Neuronal stem cell (in vitro differentiated cells): Measurements from ENCODE around the gene CARHSP1.
A peak's percentile ranks its signal among the peaks of the same experiment; 100 is the strongest.

Experiments
- DNase-seq: peaks from one replicate; pipeline ENCODE4 v3.0.0-alpha.2; 2013; ENCODE audit warnings: low spot score
- H2AFZ ChIP-seq: one replicate; pipeline ENCODE4 v1.6.1; 2013; ENCODE audit warnings: mild to moderate bottlenecking, low read length, inconsistent platforms
- H2AK5ac ChIP-seq: 2 replicates; pipeline ENCODE4 v1.6.1; 2013; ENCODE audit warnings: low read depth, mild to moderate bottlenecking, inconsistent platforms, low read length, moderate library complexity, mixed read lengths
- H2BK120ac ChIP-seq: 2 replicates; pipeline ENCODE4 v1.6.1; 2013; ENCODE audit warnings: low read depth, mild to moderate bottlenecking, inconsistent platforms, low read length, moderate library complexity, mixed read lengths
- H2BK12ac ChIP-seq: one replicate; pipeline ENCODE4 v1.6.1; 2013; ENCODE audit warnings: low read length, inconsistent platforms
- H2BK15ac ChIP-seq: 2 replicates; pipeline ENCODE4 v1.6.1; 2013; ENCODE audit warnings: mild to moderate bottlenecking, low read length, inconsistent platforms, mixed read lengths
- H2BK5ac ChIP-seq: one replicate; pipeline ENCODE4 v1.6.1; 2013; ENCODE audit warnings: inconsistent platforms, mild to moderate bottlenecking, low read length, moderate library complexity
- H3K14ac ChIP-seq: one replicate; pipeline ENCODE4 v1.6.1; 2013; ENCODE audit warnings: low read length, inconsistent platforms
- H3K18ac ChIP-seq: 2 replicates; pipeline ENCODE4 v1.6.1; 2013; ENCODE audit warnings: low read length, inconsistent platforms
- H3K23ac ChIP-seq: 2 replicates; pipeline ENCODE4 v1.6.1; 2013; ENCODE audit warnings: low read depth, mild to moderate bottlenecking, mixed read lengths, low read length, inconsistent platforms; ENCODE audit not compliant: poor library complexity
- H3K27ac ChIP-seq: replicated peaks from 3 replicates; pipeline ENCODE4 v1.5.1; 2013; ENCODE audit warnings: low read length, inconsistent platforms
- H3K27me3 ChIP-seq, 3 experiments: 2 replicates each; pipeline ENCODE4 v1.6.1; 2013; ENCODE audit warnings: low read length in 3 of 3, mild to moderate bottlenecking in 2 of 3, inconsistent platforms in 1 of 3, low read depth in 1 of 3, mixed read lengths in 1 of 3, moderate library complexity in 1 of 3; ENCODE audit not compliant: control insufficient read depth in 3 of 3, insufficient read depth in 3 of 3
- H3K36me3 ChIP-seq, 2 donors: replicated peaks in 1 of 2; 2 replicates each; pipeline ENCODE4 v1.6.1; 2013; ENCODE audit warnings: low read length in 2 of 2; ENCODE audit not compliant: control insufficient read depth in 2 of 2, insufficient read depth in 2 of 2
- H3K4ac ChIP-seq: 2 replicates; pipeline ENCODE4 v1.6.1; 2013; ENCODE audit warnings: inconsistent platforms, mild to moderate bottlenecking, low read length, moderate library complexity
- H3K4me1 ChIP-seq, 2 donors: 1 replicate in 1 of 2; 2 replicates in 1 of 2; pipeline ENCODE4 v1.6.1; 2013; ENCODE audit warnings: low read length in 2 of 2, low read depth in 1 of 2; ENCODE audit not compliant: control insufficient read depth in 2 of 2, insufficient read depth in 1 of 2
- H3K4me2 ChIP-seq: one replicate; pipeline ENCODE4 v1.6.1; 2013; ENCODE audit warnings: mild to moderate bottlenecking, low read length, inconsistent platforms; ENCODE audit not compliant: insufficient read depth, poor library complexity, severe bottlenecking
- H3K4me3 ChIP-seq, 2 donors: 2 replicates each; pipeline ENCODE4 v1.5.1; 2013; ENCODE audit warnings: low read length in 2 of 2, mild to moderate bottlenecking in 2 of 2, inconsistent platforms in 1 of 2, moderate library complexity in 1 of 2
- H3K79me1 ChIP-seq: one replicate; pipeline ENCODE4 v1.6.1; 2013; ENCODE audit warnings: low read depth, mild to moderate bottlenecking, inconsistent platforms, low read length, moderate library complexity
- H3K9ac ChIP-seq: one replicate; pipeline ENCODE4 v1.6.1; 2013; ENCODE audit warnings: mild to moderate bottlenecking, low read depth, low read length, inconsistent platforms; ENCODE audit not compliant: poor library complexity
- H3K9me3 ChIP-seq, 2 donors: replicated peaks in 1 of 2; 2 replicates each; pipeline versions ENCODE3 to v1.6.1; 2013; ENCODE audit warnings: low read length in 2 of 2, mild to moderate bottlenecking in 2 of 2, inconsistent platforms in 1 of 2, low read depth in 1 of 2, mixed read lengths in 1 of 2, moderate library complexity in 1 of 2; ENCODE audit not compliant: control insufficient read depth in 2 of 2, insufficient read depth in 1 of 2
- H4K8ac ChIP-seq: one replicate; pipeline ENCODE4 v1.6.1; 2013; ENCODE audit warnings: low read depth, mild to moderate bottlenecking, inconsistent platforms, low read length, moderate library complexity
- H4K91ac ChIP-seq: one replicate; pipeline ENCODE4 v1.6.1; 2013; ENCODE audit warnings: low read length, low read depth, mild to moderate bottlenecking, inconsistent platforms; ENCODE audit not compliant: poor library complexity
- WGBS, 2 donors: extraction: QIAGEN DNeasy Blood & Tissue Kit; methylation state at CpG; one replicate each; pipeline ENCODE4 v1.1.7; 2013; ENCODE audit warnings: missing lambda C conversion rate in 2 of 2, mixed read lengths in 1 of 2; ENCODE audit not compliant: insufficient read length in 2 of 2, insufficient replicate concordance in 1 of 2; ENCODE audit errors: extremely low coverage in 2 of 2; 5-methylcytosine and 5-hydroxymethylcytosine counted together

CARHSP1 gene

DNA sequence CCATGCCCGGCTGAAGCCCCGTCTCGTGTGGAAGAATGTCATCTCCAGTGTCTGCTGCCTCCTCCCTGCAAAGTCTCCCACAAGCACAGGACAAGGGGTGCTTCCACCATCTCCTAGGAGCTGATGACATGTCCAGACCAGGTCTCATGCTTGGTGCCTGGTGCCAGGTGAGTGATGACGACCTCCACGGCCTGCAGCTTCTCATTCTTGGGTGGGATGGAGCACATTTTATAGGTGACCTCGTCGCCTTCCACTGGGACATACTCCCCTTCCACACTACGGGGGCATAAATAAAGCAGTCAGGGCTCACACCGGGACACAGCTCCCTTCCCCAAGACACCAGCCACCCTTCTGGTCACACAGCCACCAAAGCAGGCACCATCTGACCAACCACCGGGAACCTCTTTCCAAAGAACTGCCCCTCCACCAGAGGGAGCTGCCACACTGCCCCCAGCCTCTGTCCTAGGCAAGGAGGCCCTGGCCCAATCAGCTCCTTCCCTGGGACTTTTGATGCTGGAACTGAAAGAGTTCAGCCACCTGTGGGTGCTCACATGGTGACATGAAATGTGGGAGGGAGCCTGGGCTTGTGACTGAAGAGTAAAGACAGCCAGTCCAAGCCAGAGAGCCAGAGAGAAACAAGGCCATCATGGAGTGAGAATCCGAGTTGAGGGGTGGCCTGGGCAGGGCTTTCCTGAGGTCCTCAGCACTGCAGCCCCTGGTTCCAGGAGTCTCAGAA is 13.6 kb downstream of the CARHSP1 start:
- peaks cover 57 to 93% of the 10 kb centered on the region in 2 donors for H3K36me3 ChIP-seq
- no peak overlapping the region for H2BK15ac ChIP-seq
- peaks cover 5 to 14% of the 10 kb centered on the region in 2 donors for H3K4me1 ChIP-seq
- H2AK5ac ChIP-seq = no peak overlapping the region
- H4K91ac ChIP-seq = no peak overlapping the region
- peak overlapping the region; percentile 38 for H3K23ac ChIP-seq
- H3K9me3 ChIP-seq = no peaks in the 10 kb centered on the region
- H3K27me3 ChIP-seq = peaks cover 0 to 2% (median 0%) of the 10 kb centered on the region in 3 experiments
- no peak overlapping the region for H2BK120ac ChIP-seq
- no peak overlapping the region for H3K4me2 ChIP-seq
- H2BK5ac ChIP-seq = no peak overlapping the region
- no peak overlapping the region for H3K14ac ChIP-seq
- no peak overlapping the region for H3K9ac ChIP-seq
- H3K27ac ChIP-seq = no peak overlapping the region
- H3K18ac ChIP-seq = no peak overlapping the region
- H3K79me1 ChIP-seq = peaks cover 18% of the 10 kb centered on the region
- no peak overlapping the region for H2AFZ ChIP-seq
- no peak overlapping the region for H2BK12ac ChIP-seq
- no peak overlapping the region for H3K4ac ChIP-seq
- no peak overlapping the region for H3K4me3 ChIP-seq
- DNase-seq = no peak
- H4K8ac ChIP-seq = no peak overlapping the region
- no CpG with 5 or more reads among the region's 11 CpGs for WGBS, 2 donors

DNA sequence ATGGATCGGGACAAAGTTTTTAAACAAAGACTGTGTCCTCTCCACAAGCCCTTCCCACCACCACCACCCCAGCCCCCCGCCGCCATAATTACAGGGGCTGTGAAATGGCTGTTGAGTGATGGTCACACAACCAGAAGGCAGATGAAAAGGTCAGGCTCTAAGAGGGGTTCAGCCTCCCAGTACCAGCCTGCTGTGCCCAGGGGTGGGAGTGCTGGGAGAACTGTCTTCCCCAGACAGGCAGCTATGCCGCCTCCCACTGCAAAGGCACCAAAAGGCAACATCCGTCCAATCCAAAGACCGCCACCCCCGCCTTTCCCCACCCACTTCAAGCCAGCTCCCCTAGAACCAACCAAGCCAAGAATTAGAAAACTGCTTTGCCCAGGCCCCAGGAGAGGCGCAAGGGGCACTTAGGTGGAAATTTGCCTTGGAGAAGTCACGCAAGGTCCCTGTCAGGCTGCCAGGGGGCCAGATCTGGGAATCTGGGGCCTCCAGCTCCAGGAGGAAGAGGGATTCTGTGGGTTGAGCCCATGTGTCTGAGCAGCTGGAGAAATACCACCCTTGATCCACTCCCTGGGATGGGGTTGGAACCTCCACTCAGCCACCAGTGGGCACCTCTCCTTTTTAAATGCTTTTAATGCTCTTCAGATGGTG is 14.4 kb downstream of the CARHSP1 start:
- Histone ChIP-seq H3K36me3 (peaks cover 61 to 94% of the 10 kb centered on the region in 2 donors), H3K79me1 (peaks cover 13% of the 10 kb centered on the region), H2AK5ac (no peak overlapping the region), H4K91ac (no peak overlapping the region), H3K4me2 (no peak overlapping the region), H4K8ac (no peak overlapping the region), H3K9me3 (no peaks in the 10 kb centered on the region), H2AFZ (no peak overlapping the region), H3K4ac (no peak overlapping the region), H3K14ac (no peak overlapping the region), H3K18ac (no peak overlapping the region), H2BK15ac (no peak overlapping the region), H3K9ac (no peak overlapping the region), H2BK120ac (no peak overlapping the region), H3K23ac (no peak overlapping the region), H2BK12ac (no peak overlapping the region), H3K4me1 (peaks cover 8 to 14% of the 10 kb centered on the region in 2 donors), H3K27ac (no peak overlapping the region), H3K4me3 (no peak overlapping the region), H2BK5ac (no peak overlapping the region), H3K27me3 (peaks cover 0 to 2% (median 0%) of the 10 kb centered on the region in 3 experiments)
- no CpG with 5 or more reads among the region's 9 CpGs for WGBS, 2 donors
- no peak for DNase-seq

DNA sequence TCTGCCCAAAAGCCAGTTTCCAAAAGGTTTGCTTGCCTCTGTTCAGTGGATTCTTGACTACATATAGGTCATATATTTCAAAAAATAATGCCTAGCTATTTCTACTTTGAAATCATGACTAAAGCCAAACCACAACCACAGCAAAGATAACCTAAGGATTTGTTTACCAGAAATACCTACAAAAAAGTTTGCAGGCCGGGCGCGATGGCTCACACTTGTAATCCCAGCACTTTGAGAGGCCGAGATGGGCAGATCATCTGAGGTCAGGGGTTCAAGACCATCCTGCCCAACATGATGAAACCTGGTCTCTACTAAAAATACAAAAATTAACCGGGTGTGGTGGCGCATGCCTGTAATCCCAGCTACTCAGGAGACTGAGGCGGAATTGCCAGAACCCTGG is 15.2 kb downstream of the CARHSP1 start:
- peaks cover 57 to 94% of the 10 kb centered on the region in 2 donors for H3K36me3 ChIP-seq
- H3K18ac ChIP-seq = no peak overlapping the region
- peak overlapping the region; percentile 11 for H3K27ac ChIP-seq
- H2BK15ac ChIP-seq = no peak overlapping the region
- H3K23ac ChIP-seq = no peak overlapping the region
- H3K14ac ChIP-seq = no peak overlapping the region
- H3K4me1 ChIP-seq = peaks cover 8 to 14% of the 10 kb centered on the region in 2 donors
- peaks cover 0 to 2% (median 0%) of the 10 kb centered on the region in 3 experiments for H3K27me3 ChIP-seq
- no peak for DNase-seq
- no peak overlapping the region for H2BK12ac ChIP-seq
- peaks cover 6% of the 10 kb centered on the region for H3K79me1 ChIP-seq
- no peak overlapping the region for H3K9ac ChIP-seq
- H4K8ac ChIP-seq = no peak overlapping the region
- no peak overlapping the region for H2AFZ ChIP-seq
- H3K4ac ChIP-seq = no peak overlapping the region
- H4K91ac ChIP-seq = no peak overlapping the region
- no peak overlapping the region for H2AK5ac ChIP-seq
- H2BK120ac ChIP-seq = no peak overlapping the region
- no peaks in the 10 kb centered on the region for H3K9me3 ChIP-seq
- no CpG with 5 or more reads among the region's 7 CpGs for WGBS, 2 donors
- no peak overlapping the region for H2BK5ac ChIP-seq
- no peak overlapping the region for H3K4me3 ChIP-seq
- H3K4me2 ChIP-seq = no peak overlapping the region

DNA sequence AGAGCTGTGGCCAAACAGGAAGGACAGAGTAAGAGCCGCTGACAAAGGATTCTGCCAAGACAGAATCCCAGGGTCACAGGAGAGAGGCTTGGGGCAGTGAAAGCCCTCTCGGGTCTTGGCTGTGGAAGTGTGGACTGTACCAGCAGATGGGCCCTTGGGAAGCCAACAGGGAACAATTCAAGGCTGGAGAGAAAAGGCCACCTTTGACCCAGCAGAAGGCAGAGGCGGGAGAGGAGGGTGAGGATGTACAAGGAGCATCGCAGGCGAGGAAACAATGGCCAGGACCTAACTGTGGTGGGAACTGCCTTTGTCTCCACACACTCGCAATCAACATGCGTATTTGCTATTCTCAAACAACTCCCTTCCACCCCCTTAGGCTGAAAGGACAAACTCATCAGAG is 15.7 kb downstream of the CARHSP1 start:
- Histone ChIP-seq H2BK15ac (no peak overlapping the region), H3K4ac (no peak overlapping the region), H3K27ac (peak overlapping the region; percentile 11), H3K9me3 (no peaks in the 10 kb centered on the region), H3K23ac (no peak overlapping the region), H3K4me2 (no peak overlapping the region), H3K4me3 (no peak overlapping the region), H2BK120ac (no peak overlapping the region), H3K4me1 (peaks cover 9 to 14% of the 10 kb centered on the region in 2 donors), H3K18ac (no peak overlapping the region), H2AK5ac (no peak overlapping the region), H2BK12ac (no peak overlapping the region), H4K91ac (no peak overlapping the region), H3K27me3 (peaks cover 0 to 2% (median 0%) of the 10 kb centered on the region in 3 experiments), H4K8ac (no peak overlapping the region), H2AFZ (no peak overlapping the region), H3K14ac (no peak overlapping the region), H3K9ac (no peak overlapping the region), H3K36me3 (peaks cover 54 to 94% of the 10 kb centered on the region in 2 donors), H2BK5ac (no peak overlapping the region), H3K79me1 (peaks cover 4% of the 10 kb centered on the region)
- no peak for DNase-seq
- no CpG with 5 or more reads among the region's 7 CpGs for WGBS, 2 donors
